Testis (tissue), 2 donors: ENCODE results near the gene ZNF362.

ENCODE experiments used
- POLR2A ChIP-seq: fragments of 450-650 bp; IDR thresholded peaks from one replicate; pipeline ENCODE4 v1.6.1; 2017; ENCODE audit warnings: antibody characterized with exemption, mild to moderate bottlenecking, moderate library complexity
- TF ChIP-seq, protein P1 (sequence below), 3 experiments: fragments of 450-650 bp in 2 of 3; fragments of 200-600 bp in 1 of 3; sonication (generic) in 1 of 3; IDR thresholded peaks; one replicate each; pipeline ENCODE4 v1.5.1; 2016 to 2019; ENCODE audit warnings: antibody characterized with exemption in 3 of 3, mild to moderate bottlenecking in 2 of 3, moderate library complexity in 1 of 3

DNA sequence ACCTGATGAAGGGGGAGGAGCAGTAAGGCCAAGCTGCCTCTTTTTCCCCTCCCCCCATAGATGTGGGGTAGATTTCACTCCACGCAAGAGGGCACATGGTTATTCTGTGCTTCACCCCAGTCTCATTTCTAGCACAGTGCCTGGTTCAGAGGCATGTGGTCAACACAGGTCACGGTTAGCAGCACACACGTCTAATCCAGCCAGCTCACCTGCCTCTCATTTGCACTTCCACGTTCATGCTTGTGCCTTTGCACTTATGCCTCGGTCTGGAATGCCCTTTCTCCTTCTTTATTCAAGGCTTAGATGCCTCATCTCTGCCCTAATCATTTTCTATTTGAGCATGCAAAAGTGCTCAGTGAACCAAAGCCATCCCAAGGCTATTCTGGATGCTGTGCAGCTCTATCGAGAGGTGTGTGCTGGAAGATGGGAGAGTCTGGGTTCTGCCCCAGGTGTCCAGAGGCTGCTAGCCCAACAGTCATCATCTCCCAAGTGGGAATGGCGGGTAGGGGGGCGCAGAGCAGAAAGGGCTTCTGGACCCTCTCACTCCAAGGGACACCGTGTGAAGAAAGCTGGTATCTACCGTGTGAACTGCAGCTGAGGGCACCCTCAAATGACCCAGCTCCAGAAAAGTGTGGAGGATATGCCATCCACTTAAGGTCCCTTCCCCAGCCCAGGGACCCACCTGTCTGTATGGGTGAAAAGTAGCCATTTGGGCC lies 66.7 kb downstream of the ZNF362 start:
- TF ChIP-seq POLR2A, result no peak
- TF ChIP-seq, protein P1, sequence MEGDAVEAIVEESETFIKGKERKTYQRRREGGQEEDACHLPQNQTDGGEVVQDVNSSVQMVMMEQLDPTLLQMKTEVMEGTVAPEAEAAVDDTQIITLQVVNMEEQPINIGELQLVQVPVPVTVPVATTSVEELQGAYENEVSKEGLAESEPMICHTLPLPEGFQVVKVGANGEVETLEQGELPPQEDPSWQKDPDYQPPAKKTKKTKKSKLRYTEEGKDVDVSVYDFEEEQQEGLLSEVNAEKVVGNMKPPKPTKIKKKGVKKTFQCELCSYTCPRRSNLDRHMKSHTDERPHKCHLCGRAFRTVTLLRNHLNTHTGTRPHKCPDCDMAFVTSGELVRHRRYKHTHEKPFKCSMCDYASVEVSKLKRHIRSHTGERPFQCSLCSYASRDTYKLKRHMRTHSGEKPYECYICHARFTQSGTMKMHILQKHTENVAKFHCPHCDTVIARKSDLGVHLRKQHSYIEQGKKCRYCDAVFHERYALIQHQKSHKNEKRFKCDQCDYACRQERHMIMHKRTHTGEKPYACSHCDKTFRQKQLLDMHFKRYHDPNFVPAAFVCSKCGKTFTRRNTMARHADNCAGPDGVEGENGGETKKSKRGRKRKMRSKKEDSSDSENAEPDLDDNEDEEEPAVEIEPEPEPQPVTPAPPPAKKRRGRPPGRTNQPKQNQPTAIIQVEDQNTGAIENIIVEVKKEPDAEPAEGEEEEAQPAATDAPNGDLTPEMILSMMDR (IDR thresholded peaks at IDR 0.05), result no peak
